Loucy (cell line): Measurements from ENCODE around the gene MATK.

Experiments used
- H2AFZ ChIP-seq: fragments of 200-600 bp; sonication (generic); 2 replicates; pipeline ENCODE4 v1.6.0; 2016; ENCODE audit warnings: antibody characterized with exemption, mild to moderate bottlenecking, low read length, moderate library complexity
- H3F3A ChIP-seq: fragments of 200-600 bp; 2 replicates; pipeline ENCODE4 v1.6.0; 2016; ENCODE audit warnings: antibody characterized with exemption, low read depth, mild to moderate bottlenecking
- H3K27me3 ChIP-seq: fragments of 200-600 bp; sonication (generic); 2 replicates; pipeline ENCODE4 v1.6.1; 2014; ENCODE audit warnings: low read length, mild to moderate bottlenecking; ENCODE audit not compliant: insufficient read depth, poor library complexity, severe bottlenecking
- H3K36me3 ChIP-seq: fragments of 200-600 bp; sonication (generic); 2 replicates; pipeline ENCODE4 v1.6.1; 2016; ENCODE audit warnings: low read length; ENCODE audit not compliant: insufficient read depth
- H3K4me1 ChIP-seq: fragments of 200-600 bp; sonication (generic); 2 replicates; pipeline ENCODE4 v1.5.1; 2014; ENCODE audit warnings: low read length, mild to moderate bottlenecking; ENCODE audit not compliant: insufficient read depth, poor library complexity, severe bottlenecking
- H3K4me2 ChIP-seq: fragments of 200-600 bp; sonication (generic); 2 replicates; pipeline ENCODE4 v1.6.0; 2014; ENCODE audit warnings: antibody characterized with exemption, low read length, low read depth, mild to moderate bottlenecking; ENCODE audit not compliant: poor library complexity, severe bottlenecking
- H3K4me3 ChIP-seq: fragments of 200-600 bp; sonication (generic); 2 replicates; pipeline ENCODE4 v1.5.1; 2014; ENCODE audit warnings: low read length, mild to moderate bottlenecking, mixed read lengths; ENCODE audit not compliant: poor library complexity, severe bottlenecking
- H3K79me2 ChIP-seq: fragments of 200-600 bp; sonication (generic); 2 replicates; pipeline ENCODE4 v1.6.1; 2014; ENCODE audit warnings: low read length; ENCODE audit not compliant: insufficient read depth
- H3K9ac ChIP-seq: fragments of 200-600 bp; sonication (generic); 2 replicates; pipeline ENCODE4 v1.6.0; 2014; ENCODE audit warnings: mild to moderate bottlenecking, low read depth, low read length, moderate library complexity; ENCODE audit not compliant: poor library complexity, severe bottlenecking
- H3K9me2 ChIP-seq: fragments of 200-600 bp; sonication (generic); replicated peaks from 2 replicates; pipeline ENCODE4 v1.6.1; 2016; ENCODE audit warnings: low read depth, low read length, mixed read lengths
- H3K9me3 ChIP-seq: fragments of 200-600 bp; sonication (generic); 2 replicates; pipeline ENCODE4 v1.6.1; 2014; ENCODE audit warnings: mild to moderate bottlenecking, antibody characterized with exemption, low read length, low read depth; ENCODE audit not compliant: insufficient read depth
- H4K20me1 ChIP-seq: fragments of 200-600 bp; sonication (generic); 2 replicates; pipeline ENCODE4 v1.6.0; 2014; ENCODE audit warnings: antibody characterized with exemption, low read length, mild to moderate bottlenecking; ENCODE audit not compliant: insufficient read depth, poor library complexity, severe bottlenecking
- CTCF ChIP-seq: fragments of 200-600 bp; sonication (generic); conservative IDR thresholded peaks from 2 replicates; pipeline ENCODE4 v1.5.1; 2014; ENCODE audit warnings: mild to moderate bottlenecking, antibody characterized with exemption, low read length
- EZH2phosphoT487 ChIP-seq: fragments of 200-600 bp; IDR thresholded peaks from 2 replicates; pipeline ENCODE4 v1.6.1; 2018; ENCODE audit warnings: antibody characterized with exemption, mild to moderate bottlenecking, moderate library complexity, borderline replicate concordance

Gene MATK

DNA sequence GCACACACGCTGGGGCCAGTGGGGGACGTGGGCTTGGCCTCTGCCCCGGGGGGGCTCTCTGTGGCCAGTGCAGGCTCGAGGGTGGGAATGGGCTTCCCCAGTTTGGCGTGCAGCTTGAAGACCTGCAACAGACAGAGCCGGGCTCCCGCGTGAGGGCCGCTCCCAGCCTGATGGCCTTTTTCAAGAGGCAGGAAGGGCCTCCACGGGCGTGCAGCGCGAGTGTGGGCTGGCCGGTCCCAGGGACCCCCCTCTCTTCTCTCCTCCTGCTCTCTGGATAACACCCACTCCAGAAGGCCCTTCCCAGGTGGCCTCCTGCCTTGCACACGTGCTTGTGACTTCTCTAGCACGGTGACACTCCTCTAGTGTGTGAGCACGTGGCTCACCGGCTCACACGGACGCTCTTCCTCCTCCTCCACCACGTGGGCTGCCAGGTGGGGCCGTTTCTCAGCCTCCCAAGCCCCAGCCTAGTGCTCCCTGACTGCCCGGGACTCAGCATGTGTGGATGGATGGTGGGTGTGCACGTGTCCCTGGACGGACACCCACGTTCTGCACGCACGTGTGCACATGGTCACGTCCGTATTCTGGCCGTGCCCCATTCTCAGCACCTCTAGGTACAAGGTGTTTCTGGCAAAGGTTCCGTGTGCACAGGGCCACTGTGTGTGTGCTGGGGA lies 39.2 kb upstream of the MATK start:
- Histone ChIP-seq H3K9me3 (no peaks in the 10 kb centered on the region), H3K4me2 (no peak overlapping the region), H3K27me3 (no peaks in the 10 kb centered on the region)

GRCh38 chr19:3823350-3823713 lies 37.2 kb upstream of the MATK start:
- H4K20me1 ChIP-seq: no peaks in the 10 kb centered on the region
- no peak for TF ChIP-seq CTCF
- TF ChIP-seq EZH2phosphoT487: no peak
- no peak overlapping the region for H3K4me2 ChIP-seq
- no peak overlapping the region for H3K9ac ChIP-seq
- peaks cover 12% of the 10 kb centered on the region for H3K4me1 ChIP-seq
- no peaks in the 10 kb centered on the region for H3K79me2 ChIP-seq
- no peaks in the 10 kb centered on the region for H3K9me2 ChIP-seq
- H2AFZ ChIP-seq: no peak overlapping the region
- no peaks in the 10 kb centered on the region for H3F3A ChIP-seq
- H3K9me3 ChIP-seq: no peaks in the 10 kb centered on the region
- H3K36me3 ChIP-seq: no peaks in the 10 kb centered on the region
- H3K4me3 ChIP-seq: no peak overlapping the region
- no peaks in the 10 kb centered on the region for H3K27me3 ChIP-seq

More for the DNA sequence above, 39.2 kb upstream of the MATK start:
- Histone ChIP-seq H3F3A (no peaks in the 10 kb centered on the region), H4K20me1 (no peaks in the 10 kb centered on the region), H3K79me2 (no peaks in the 10 kb centered on the region), H3K36me3 (no peaks in the 10 kb centered on the region), H2AFZ (no peak overlapping the region), H3K4me1 (peaks cover 8% of the 10 kb centered on the region), H3K4me3 (no peak overlapping the region), H3K9ac (no peak overlapping the region), H3K9me2 (no peaks in the 10 kb centered on the region)
- TF ChIP-seq EZH2phosphoT487 (no peak), CTCF (no peak)

DNA sequence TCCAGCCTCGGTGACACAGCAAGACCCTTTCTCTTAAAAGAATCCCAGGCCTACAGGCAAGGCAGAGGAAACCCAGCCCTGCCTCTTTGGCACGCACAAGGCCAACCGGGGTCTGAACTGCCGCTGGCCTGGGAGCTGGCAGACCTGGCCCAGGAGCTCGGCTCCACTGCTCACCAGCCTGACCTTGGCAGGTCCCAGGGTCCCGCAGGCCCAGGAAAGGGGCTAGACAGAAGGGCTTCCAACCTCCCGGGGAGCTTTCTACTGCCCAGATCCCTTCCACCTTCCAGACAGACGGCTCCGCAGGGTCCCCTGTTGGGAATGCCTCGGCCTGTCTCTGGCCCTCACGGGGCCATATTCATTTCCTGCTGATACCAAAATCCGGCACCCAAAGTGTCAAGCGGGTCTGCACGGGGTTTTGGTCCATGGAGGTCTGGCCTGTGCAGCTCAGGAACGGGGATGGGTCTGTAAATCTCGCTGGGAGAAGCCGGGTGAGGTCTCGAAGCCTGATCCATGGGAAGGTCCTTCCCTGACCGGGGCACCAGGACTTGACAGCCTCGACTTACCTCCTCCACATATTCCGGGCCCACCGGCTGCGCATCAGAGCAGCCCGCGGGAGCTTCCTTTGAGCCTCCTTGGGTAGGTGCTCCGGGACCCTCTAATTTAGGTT lies 36.6 kb upstream of the MATK start:
- no peak for TF ChIP-seq CTCF
- no peak for TF ChIP-seq EZH2phosphoT487
- Histone ChIP-seq H3K79me2 (no peaks in the 10 kb centered on the region), H4K20me1 (no peaks in the 10 kb centered on the region), H3F3A (no peaks in the 10 kb centered on the region), H3K9ac (no peak overlapping the region), H3K27me3 (no peaks in the 10 kb centered on the region), H3K4me1 (peaks cover 12% of the 10 kb centered on the region), H3K4me3 (no peak overlapping the region), H2AFZ (no peak overlapping the region), H3K9me2 (no peaks in the 10 kb centered on the region), H3K9me3 (no peaks in the 10 kb centered on the region), H3K4me2 (no peak overlapping the region), H3K36me3 (no peaks in the 10 kb centered on the region)
